DOHH2 (cell line): Measurements from ENCODE around the gene TMEM87B.

Experiments used
- EZH2phosphoT487 ChIP-seq: fragments of 200-600 bp; sonication (generic); IDR thresholded peaks from 2 replicates; pipeline ENCODE4 v1.6.1; 2017; ENCODE audit warnings: borderline replicate concordance, mild to moderate bottlenecking, antibody characterized with exemption, low read length, moderate library complexity, mixed read lengths
- TF ChIP-seq, protein P1 (sequence below): fragments of 200-600 bp; sonication (generic); IDR thresholded peaks from one replicate; pipeline ENCODE4 v1.5.1; 2014; ENCODE audit warnings: antibody characterized with exemption, mild to moderate bottlenecking, low read depth, low read length; ENCODE audit not compliant: poor library complexity, severe bottlenecking

DNA sequence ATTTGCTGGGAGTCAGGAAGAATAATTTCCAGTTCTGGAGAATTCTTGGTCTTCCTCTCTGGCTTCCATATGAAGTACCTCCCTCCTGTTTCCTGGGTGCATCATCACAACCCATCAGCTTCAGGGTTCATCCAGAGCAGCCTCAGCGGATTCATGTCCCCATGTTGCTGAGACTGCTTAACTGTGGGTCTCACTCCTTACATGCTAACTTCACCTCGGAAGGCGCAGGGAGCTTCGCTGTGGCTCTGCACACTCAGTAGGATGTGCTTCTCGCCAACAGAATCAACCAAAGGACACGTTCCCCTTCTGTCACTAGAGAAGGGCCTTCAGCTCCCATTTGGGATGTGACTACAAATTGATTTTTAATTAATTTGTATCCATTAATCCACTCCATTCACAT lies 107.3 kb downstream of the TMEM87B start:
- TF ChIP-seq, protein P1, sequence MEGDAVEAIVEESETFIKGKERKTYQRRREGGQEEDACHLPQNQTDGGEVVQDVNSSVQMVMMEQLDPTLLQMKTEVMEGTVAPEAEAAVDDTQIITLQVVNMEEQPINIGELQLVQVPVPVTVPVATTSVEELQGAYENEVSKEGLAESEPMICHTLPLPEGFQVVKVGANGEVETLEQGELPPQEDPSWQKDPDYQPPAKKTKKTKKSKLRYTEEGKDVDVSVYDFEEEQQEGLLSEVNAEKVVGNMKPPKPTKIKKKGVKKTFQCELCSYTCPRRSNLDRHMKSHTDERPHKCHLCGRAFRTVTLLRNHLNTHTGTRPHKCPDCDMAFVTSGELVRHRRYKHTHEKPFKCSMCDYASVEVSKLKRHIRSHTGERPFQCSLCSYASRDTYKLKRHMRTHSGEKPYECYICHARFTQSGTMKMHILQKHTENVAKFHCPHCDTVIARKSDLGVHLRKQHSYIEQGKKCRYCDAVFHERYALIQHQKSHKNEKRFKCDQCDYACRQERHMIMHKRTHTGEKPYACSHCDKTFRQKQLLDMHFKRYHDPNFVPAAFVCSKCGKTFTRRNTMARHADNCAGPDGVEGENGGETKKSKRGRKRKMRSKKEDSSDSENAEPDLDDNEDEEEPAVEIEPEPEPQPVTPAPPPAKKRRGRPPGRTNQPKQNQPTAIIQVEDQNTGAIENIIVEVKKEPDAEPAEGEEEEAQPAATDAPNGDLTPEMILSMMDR = no peak
- TF ChIP-seq EZH2phosphoT487 = no peak
